WI38 (cell line): ENCODE measurements around the gene SNAP29.

Experiments
- H3K4me3 ChIP-seq: 2 replicates; pipeline ENCODE4 v1.5.1; 2011; ENCODE audit warnings: low read depth, mild to moderate bottlenecking, control low read depth, low read length
- CTCF ChIP-seq: IDR thresholded peaks from 2 replicates; pipeline ENCODE4 v1.5.1; 2012; ENCODE audit warnings: low read depth, mild to moderate bottlenecking, control low read depth, low read length

Gene SNAP29

GRCh38 chr22:20864186-20864908, 5.5 kb downstream of the SNAP29 start:
- TF ChIP-seq CTCF: no peak
- H3K4me3 ChIP-seq: no peak overlapping the region

- no peak for TF ChIP-seq CTCF
- H3K4me3 ChIP-seq: no peak overlapping the region
These were observed 6.5 kb downstream of the SNAP29 start for GRCh38 chr22:20865331-20865730.

- no peak overlapping the region for H3K4me3 ChIP-seq
- TF ChIP-seq CTCF: no peak
These were observed 7.2 kb downstream of the SNAP29 start for GRCh38 chr22:20865875-20866445.

DNA sequence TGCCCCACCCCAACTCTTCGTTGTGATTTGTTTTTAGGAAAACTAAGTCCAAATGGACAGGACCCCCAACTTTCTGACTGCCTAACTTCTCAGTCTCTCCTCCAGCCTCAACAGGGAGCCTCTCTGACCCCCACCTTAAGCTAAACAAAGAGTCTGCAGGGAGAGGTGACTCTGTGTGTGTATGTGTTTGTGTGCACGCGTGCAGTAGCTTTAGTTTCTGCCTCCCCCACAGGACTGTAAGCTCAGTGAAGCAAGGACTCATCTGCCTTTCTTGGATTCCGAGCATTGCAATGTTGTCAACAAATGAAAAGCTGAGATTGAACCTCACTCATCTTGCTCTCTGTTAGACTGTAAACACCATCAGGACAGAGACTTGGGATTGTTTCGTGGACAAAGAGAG, 7.9 kb downstream of the SNAP29 start:
- no peak for TF ChIP-seq CTCF

DNA sequence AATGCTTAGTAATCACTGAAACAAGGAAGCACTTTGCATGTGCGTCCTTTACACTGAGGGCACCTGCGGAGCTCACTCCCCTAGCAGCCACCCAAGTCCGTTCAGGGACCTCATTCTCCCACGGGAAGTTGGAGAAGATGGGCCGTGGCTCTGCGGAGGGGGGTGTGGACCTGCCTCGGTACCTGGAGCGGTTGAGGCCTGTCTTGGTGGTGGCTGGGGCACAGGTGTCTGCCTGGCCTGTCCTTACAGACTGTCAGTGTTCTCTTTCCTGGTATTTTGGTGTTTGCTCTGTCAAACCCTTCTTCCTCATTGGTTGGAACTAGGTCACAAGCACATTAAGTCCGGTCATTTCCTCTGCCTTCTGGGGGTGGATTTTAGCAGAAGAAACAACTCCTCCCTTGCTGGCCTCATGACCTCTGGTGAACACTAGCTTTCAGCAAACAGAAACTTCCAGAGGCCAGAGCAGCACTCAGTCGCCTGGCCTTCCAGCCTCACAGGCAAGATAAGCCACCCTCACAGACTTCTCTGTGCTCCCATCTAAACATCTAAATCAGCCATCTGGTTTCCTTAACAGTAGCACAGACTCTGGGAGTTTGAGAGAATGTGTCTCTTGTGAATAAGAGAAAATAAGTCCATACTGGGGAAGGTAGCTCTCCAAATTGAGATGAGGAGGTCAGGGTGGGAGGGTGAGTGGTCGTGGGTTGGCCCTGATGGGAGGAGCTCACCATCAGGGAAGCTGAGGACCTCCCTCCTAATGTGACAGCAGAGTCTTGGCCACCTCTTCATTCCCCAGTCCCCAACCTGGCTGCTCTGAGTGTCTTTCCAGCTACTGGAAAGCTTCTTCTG, 8.6 kb downstream of the SNAP29 start:
- no peak overlapping the region for H3K4me3 ChIP-seq
- no peak for TF ChIP-seq CTCF

More for the DNA sequence above, 7.9 kb downstream of the SNAP29 start:
- no peak overlapping the region for H3K4me3 ChIP-seq

- H3K4me3 ChIP-seq: no peak overlapping the region
- TF ChIP-seq CTCF: no peak
These were observed 9.5 kb downstream of the SNAP29 start for GRCh38 chr22:20868025-20868962.
